Neural cell (in vitro differentiated cells): ENCODE data around the gene C1orf167. TPM values are rescaled to one million over a fixed set of nuclear protein-coding genes. Genes with fewer than 3 reads are reported as not detected.

Source experiments
- H2AFZ ChIP-seq: fragments of 200-600, 300-800 bp; sonication (generic), shearing (Covaris generic); 2 replicates; pipeline ENCODE4 v1.6.0; 2014; ENCODE audit warnings: low read depth, mild to moderate bottlenecking, antibody characterized with exemption, low read length, moderate library complexity
- H3F3A ChIP-seq: fragments of 200-600 bp; shearing (Covaris generic); 2 replicates; pipeline ENCODE4 v1.6.1; 2016; ENCODE audit warnings: mild to moderate bottlenecking, moderate library complexity, mixed read lengths, antibody characterized with exemption, low read length; ENCODE audit not compliant: insufficient read depth, poor library complexity, severe bottlenecking
- H3K27ac ChIP-seq: fragments of 200-600, 300-800 bp; sonication (generic), shearing (Covaris generic); 2 replicates; pipeline ENCODE4 v1.5.1; 2014; ENCODE audit warnings: mild to moderate bottlenecking, low read length, moderate library complexity
- H3K27me3 ChIP-seq: fragments of 300-800, 200-600 bp; sonication (generic), shearing (Covaris generic); 2 replicates; pipeline ENCODE4 v1.6.0; 2014; ENCODE audit warnings: mild to moderate bottlenecking, low read depth, low read length, moderate library complexity; ENCODE audit not compliant: insufficient read depth
- H3K36me3 ChIP-seq: fragments of 300-800, 200-600 bp; sonication (generic), shearing (Covaris generic); 2 replicates; pipeline ENCODE4 v1.5.1; 2014; ENCODE audit warnings: mild to moderate bottlenecking, antibody characterized with exemption, low read length, moderate library complexity; ENCODE audit not compliant: insufficient read depth
- H3K4me2 ChIP-seq: fragments of 300-800, 200-600 bp; sonication (generic), shearing (Covaris generic); 2 replicates; pipeline ENCODE4 v1.6.0; 2014; ENCODE audit warnings: mild to moderate bottlenecking, low read length
- H3K4me3 ChIP-seq: fragments of 300-800, 200-600 bp; sonication (generic), shearing (Covaris generic); 2 replicates; pipeline ENCODE4 v1.5.1; 2014; ENCODE audit warnings: mild to moderate bottlenecking, low read length, moderate library complexity
- H3K79me2 ChIP-seq: fragments of 200-600 bp; shearing (Covaris generic); replicated peaks from 2 replicates; pipeline ENCODE4 v1.6.0; 2014; ENCODE audit warnings: mild to moderate bottlenecking, low read length, moderate library complexity; ENCODE audit not compliant: insufficient read depth
- H3K9ac ChIP-seq: fragments of 300-800, 200-600 bp; sonication (generic), shearing (Covaris generic); 2 replicates; pipeline ENCODE4 v1.6.1; 2016; ENCODE audit warnings: mild to moderate bottlenecking, low read length, mixed read lengths
- H3K9me2 ChIP-seq: fragments of 200-600 bp; shearing (Covaris generic); 2 replicates; pipeline ENCODE4 v1.6.1; 2016; ENCODE audit warnings: mild to moderate bottlenecking, low read length, mixed read lengths; ENCODE audit not compliant: insufficient read depth
- H3K9me3 ChIP-seq: fragments of 200-600, 300-800 bp; sonication (generic), shearing (Covaris generic); 2 replicates; pipeline ENCODE4 v1.6.1; 2016; ENCODE audit warnings: mild to moderate bottlenecking, mixed run types, low read length, moderate library complexity, mixed read lengths
- H4K20me1 ChIP-seq: fragments of 200-600 bp; shearing (Covaris generic); 2 replicates; pipeline ENCODE4 v1.6.1; 2016; ENCODE audit warnings: mild to moderate bottlenecking, mixed run types; ENCODE audit not compliant: insufficient read depth
- EP300 ChIP-seq: fragments of 450-650 bp; conservative IDR thresholded peaks from 2 replicates; pipeline ENCODE4 v1.6.1; 2014; ENCODE audit warnings: antibody characterized with exemption, mild to moderate bottlenecking, moderate library complexity; ENCODE audit not compliant: poor library complexity, severe bottlenecking
- EZH2 ChIP-seq: fragments of 200-600, 300-800 bp; shearing (Covaris generic), sonication (generic); IDR thresholded peaks from 2 replicates; pipeline ENCODE4 v1.6.1; 2014; ENCODE audit warnings: antibody characterized with exemption, low read length, borderline replicate concordance, mild to moderate bottlenecking; ENCODE audit not compliant: insufficient read depth, poor library complexity, severe bottlenecking
- MXI1 ChIP-seq: fragments of 450-650 bp; conservative IDR thresholded peaks from 2 replicates; pipeline ENCODE4 v1.6.1; 2014; ENCODE audit warnings: antibody characterized with exemption, mild to moderate bottlenecking; ENCODE audit not compliant: poor library complexity, severe bottlenecking
- POLR2AphosphoS5 ChIP-seq: IDR thresholded peaks from 2 replicates; pipeline ENCODE4 v1.6.1; 2012
- RAD21 ChIP-seq: fragments of 450-650 bp; conservative IDR thresholded peaks from 2 replicates; pipeline ENCODE4 v1.6.1; 2014; ENCODE audit warnings: antibody characterized with exemption, mild to moderate bottlenecking, moderate library complexity
- SMC3 ChIP-seq: fragments of 450-650 bp; conservative IDR thresholded peaks from 2 replicates; pipeline ENCODE4 v1.6.1; 2014; ENCODE audit warnings: antibody characterized with exemption, mild to moderate bottlenecking, moderate library complexity; ENCODE audit not compliant: poor library complexity
- TAF1 ChIP-seq: IDR thresholded peaks from 2 replicates; pipeline ENCODE4 v1.6.1; 2012; ENCODE audit warnings: low read depth
- polyA plus RNA-seq: library from polyadenylated mRNA; depleted of rRNA; stranded (reverse); fragments of >200 nt; gene quantifications from 2 replicates; pipeline ENCODE4 v1.2.3, GENCODE V29; 2014
- TF ChIP-seq, protein P1 (sequence below): fragments of 450-650 bp; IDR thresholded peaks from 2 replicates; pipeline ENCODE4 v1.5.1; 2014; ENCODE audit warnings: antibody characterized with exemption, mild to moderate bottlenecking, moderate library complexity; ENCODE audit not compliant: poor library complexity, severe bottlenecking
- TF ChIP-seq, protein P2 (sequence below): IDR thresholded peaks from 2 replicates; pipeline ENCODE4 v1.6.1; 2012; ENCODE audit warnings: borderline replicate concordance

C1orf167 gene
- polyA plus RNA-seq, 1 donor from 2014 or later = not detected

DNA sequence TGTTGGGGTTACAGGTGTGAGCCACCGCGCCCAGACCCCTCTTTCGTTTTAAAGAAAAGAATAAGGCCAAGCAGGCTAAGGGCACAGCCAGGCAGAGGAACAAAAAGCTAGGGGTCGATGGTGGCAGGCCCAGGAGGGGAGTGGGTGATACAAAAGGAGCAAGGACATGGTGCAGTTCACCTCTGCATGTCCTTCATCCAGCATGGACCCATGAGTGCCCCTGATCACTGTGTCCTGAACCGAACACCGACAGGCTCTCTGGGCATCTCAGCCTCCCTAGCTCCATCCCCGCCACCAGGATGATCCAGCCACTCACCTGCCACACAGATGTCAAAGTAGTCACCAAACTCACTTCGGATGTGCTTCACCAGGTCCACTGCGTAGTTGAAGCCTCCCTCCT lies 37.9 kb downstream of the C1orf167 start:
- Histone ChIP-seq H3K36me3 (no peaks in the 10 kb centered on the region), H3K79me2 (no peaks in the 10 kb centered on the region), H2AFZ (no peak overlapping the region), H3K9me2 (no peaks in the 10 kb centered on the region), H3K9me3 (no peaks in the 10 kb centered on the region), H3K4me2 (no peak overlapping the region), H3F3A (no peaks in the 10 kb centered on the region), H3K9ac (no peak overlapping the region), H3K27ac (no peak overlapping the region), H3K4me3 (no peak overlapping the region), H3K27me3 (no peaks in the 10 kb centered on the region), H4K20me1 (no peaks in the 10 kb centered on the region)
- TF ChIP-seq MXI1 (no peak), EZH2 (no peak), TAF1 (no peak), SMC3 (no peak), POLR2AphosphoS5 (no peak), RAD21 (no peak), EP300 (no peak)
- TF ChIP-seq, protein P1, sequence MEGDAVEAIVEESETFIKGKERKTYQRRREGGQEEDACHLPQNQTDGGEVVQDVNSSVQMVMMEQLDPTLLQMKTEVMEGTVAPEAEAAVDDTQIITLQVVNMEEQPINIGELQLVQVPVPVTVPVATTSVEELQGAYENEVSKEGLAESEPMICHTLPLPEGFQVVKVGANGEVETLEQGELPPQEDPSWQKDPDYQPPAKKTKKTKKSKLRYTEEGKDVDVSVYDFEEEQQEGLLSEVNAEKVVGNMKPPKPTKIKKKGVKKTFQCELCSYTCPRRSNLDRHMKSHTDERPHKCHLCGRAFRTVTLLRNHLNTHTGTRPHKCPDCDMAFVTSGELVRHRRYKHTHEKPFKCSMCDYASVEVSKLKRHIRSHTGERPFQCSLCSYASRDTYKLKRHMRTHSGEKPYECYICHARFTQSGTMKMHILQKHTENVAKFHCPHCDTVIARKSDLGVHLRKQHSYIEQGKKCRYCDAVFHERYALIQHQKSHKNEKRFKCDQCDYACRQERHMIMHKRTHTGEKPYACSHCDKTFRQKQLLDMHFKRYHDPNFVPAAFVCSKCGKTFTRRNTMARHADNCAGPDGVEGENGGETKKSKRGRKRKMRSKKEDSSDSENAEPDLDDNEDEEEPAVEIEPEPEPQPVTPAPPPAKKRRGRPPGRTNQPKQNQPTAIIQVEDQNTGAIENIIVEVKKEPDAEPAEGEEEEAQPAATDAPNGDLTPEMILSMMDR = no peak
- TF ChIP-seq, protein P2, sequence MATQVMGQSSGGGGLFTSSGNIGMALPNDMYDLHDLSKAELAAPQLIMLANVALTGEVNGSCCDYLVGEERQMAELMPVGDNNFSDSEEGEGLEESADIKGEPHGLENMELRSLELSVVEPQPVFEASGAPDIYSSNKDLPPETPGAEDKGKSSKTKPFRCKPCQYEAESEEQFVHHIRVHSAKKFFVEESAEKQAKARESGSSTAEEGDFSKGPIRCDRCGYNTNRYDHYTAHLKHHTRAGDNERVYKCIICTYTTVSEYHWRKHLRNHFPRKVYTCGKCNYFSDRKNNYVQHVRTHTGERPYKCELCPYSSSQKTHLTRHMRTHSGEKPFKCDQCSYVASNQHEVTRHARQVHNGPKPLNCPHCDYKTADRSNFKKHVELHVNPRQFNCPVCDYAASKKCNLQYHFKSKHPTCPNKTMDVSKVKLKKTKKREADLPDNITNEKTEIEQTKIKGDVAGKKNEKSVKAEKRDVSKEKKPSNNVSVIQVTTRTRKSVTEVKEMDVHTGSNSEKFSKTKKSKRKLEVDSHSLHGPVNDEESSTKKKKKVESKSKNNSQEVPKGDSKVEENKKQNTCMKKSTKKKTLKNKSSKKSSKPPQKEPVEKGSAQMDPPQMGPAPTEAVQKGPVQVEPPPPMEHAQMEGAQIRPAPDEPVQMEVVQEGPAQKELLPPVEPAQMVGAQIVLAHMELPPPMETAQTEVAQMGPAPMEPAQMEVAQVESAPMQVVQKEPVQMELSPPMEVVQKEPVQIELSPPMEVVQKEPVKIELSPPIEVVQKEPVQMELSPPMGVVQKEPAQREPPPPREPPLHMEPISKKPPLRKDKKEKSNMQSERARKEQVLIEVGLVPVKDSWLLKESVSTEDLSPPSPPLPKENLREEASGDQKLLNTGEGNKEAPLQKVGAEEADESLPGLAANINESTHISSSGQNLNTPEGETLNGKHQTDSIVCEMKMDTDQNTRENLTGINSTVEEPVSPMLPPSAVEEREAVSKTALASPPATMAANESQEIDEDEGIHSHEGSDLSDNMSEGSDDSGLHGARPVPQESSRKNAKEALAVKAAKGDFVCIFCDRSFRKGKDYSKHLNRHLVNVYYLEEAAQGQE = no peak

DNA sequence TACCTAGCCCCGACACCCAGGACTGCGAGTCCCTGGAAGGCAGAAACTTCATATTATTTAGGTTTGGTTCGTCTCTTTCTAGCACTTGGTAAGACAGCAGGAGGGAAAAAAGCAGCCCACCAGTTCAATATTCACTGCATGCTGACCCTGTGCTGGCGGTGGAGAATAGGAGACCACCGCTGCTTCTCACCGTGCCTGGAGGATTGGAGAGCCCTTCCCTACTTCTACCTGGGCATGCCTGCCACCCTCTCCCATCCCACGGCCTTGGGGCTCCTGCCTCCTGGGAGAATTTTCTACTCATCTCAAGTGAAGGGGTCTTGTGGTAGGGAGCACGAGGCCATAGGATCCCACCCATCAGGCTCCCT lies 38.4 kb downstream of the C1orf167 start:
- no peak overlapping the region for H3K9ac ChIP-seq
- no peak overlapping the region for H3K27ac ChIP-seq
- no peak overlapping the region for H2AFZ ChIP-seq
- H3K4me2 ChIP-seq = no peak overlapping the region
- H3K79me2 ChIP-seq = peaks cover 4% of the 10 kb centered on the region
- no peaks in the 10 kb centered on the region for H3K9me2 ChIP-seq
- H3F3A ChIP-seq = no peaks in the 10 kb centered on the region
- no peaks in the 10 kb centered on the region for H3K9me3 ChIP-seq
- H3K4me3 ChIP-seq = no peak overlapping the region
- no peaks in the 10 kb centered on the region for H3K27me3 ChIP-seq
- H4K20me1 ChIP-seq = no peaks in the 10 kb centered on the region
- TF ChIP-seq TAF1 (no peak), EP300 (no peak), RAD21 (no peak), MXI1 (no peak), POLR2AphosphoS5 (no peak), EZH2 (no peak), SMC3 (no peak)
- TF ChIP-seq, protein P2 = no peak
- TF ChIP-seq, protein P1 = no peak
- no peaks in the 10 kb centered on the region for H3K36me3 ChIP-seq
